ENCODE results near the gene PPP5C.
"Not testable (repeated sequence)": the region's sequence is repeated elsewhere in the genome, so short reads cannot be mapped to it uniquely, and the experiment has no call there.

PPP5C gene

GRCh38 chr19:46346821-46347571 is at the start of gene PPP5C:
Gene PPP5C, plus strand, starts transcription at chr19:46347087. Its CDS starts 10 bp downstream, at chr19:46347097.
- DNase-seq, result peak; percentile 92

GRCh38 chr19:46297700-46298478 is 49.0 kb upstream of the PPP5C start:
- peak; percentile 63 for DNase-seq

- no peak for DNase-seq
Observed at GRCh38 chr19:46298479-46299003, 48.3 kb upstream of the PPP5C start.

- peak; percentile 85 for DNase-seq
Observed at GRCh38 chr19:46299004-46299509, 47.8 kb upstream of the PPP5C start.

GRCh38 chr19:46299695-46300094 is 47.2 kb upstream of the PPP5C start:
- no peak for DNase-seq

- DNase-seq, result no peak
Observed at GRCh38 chr19:46303322-46303690, 43.6 kb upstream of the PPP5C start.

- DNase-seq, result no peak
Observed at GRCh38 chr19:46303691-46304397, 43.0 kb upstream of the PPP5C start.

GRCh38 chr19:46306501-46306900 is 40.4 kb upstream of the PPP5C start:
- DNase-seq, result no peak

GRCh38 chr19:46308510-46308909 is 38.4 kb upstream of the PPP5C start:
- no peak for DNase-seq

GRCh38 chr19:46309056-46309455 is 37.8 kb upstream of the PPP5C start:
- DNase-seq, result no peak

- no peak for DNase-seq
Observed at GRCh38 chr19:46311444-46311843, 35.4 kb upstream of the PPP5C start.

- DNase-seq, result not testable (repeated sequence)
Observed at GRCh38 chr19:46313540-46314469, 33.1 kb upstream of the PPP5C start.

- no peak for DNase-seq
Observed at GRCh38 chr19:46317339-46317738, 29.5 kb upstream of the PPP5C start.

- no peak for DNase-seq
Observed at GRCh38 chr19:46319613-46320012, 27.3 kb upstream of the PPP5C start.

- no peak for DNase-seq
Observed at GRCh38 chr19:46320559-46320958, 26.3 kb upstream of the PPP5C start.

GRCh38 chr19:46321653-46322052 is 25.2 kb upstream of the PPP5C start:
- no peak for DNase-seq

GRCh38 chr19:46323227-46323626 is 23.7 kb upstream of the PPP5C start:
- DNase-seq, result not testable (repeated sequence)

- DNase-seq, result no peak
Observed at GRCh38 chr19:46324277-46324676, 22.6 kb upstream of the PPP5C start.

- DNase-seq, result no peak
Observed at GRCh38 chr19:46326608-46327007, 20.3 kb upstream of the PPP5C start.

- DNase-seq, result no peak
Observed at GRCh38 chr19:46328079-46328478, 18.8 kb upstream of the PPP5C start.

- no peak for DNase-seq
Observed at GRCh38 chr19:46330319-46330918, 16.5 kb upstream of the PPP5C start.

- no peak for DNase-seq
Observed at GRCh38 chr19:46337487-46337886, 9.4 kb upstream of the PPP5C start.
